HepG2 (cell line): ENCODE results near the gene METTL23. TPM values are rescaled to one million over a fixed set of nuclear protein-coding genes. Genes with fewer than 3 reads are reported as not detected.
A peak's percentile ranks its signal among the peaks of the same experiment; 100 is the strongest.

Experiments used
- BATF2 ChIP-seq: sonication (generic); formaldehyde crosslinking; IDR thresholded peaks from 2 replicates; pipeline ENCODE4 v1.8.0; 2022; ENCODE audit warnings: mild to moderate bottlenecking, missing genetic modification reagents, moderate library complexity
- CC2D1A ChIP-seq: sonication (generic); formaldehyde crosslinking; IDR thresholded peaks from 2 replicates; pipeline ENCODE4 v1.8.1; 2023; ENCODE audit warnings: mild to moderate bottlenecking, missing genetic modification reagents
- CEBPG ChIP-seq: IDR thresholded peaks from 2 replicates; pipeline ENCODE4 v1.6.1; 2016
- CHCHD3 ChIP-seq: sonication (generic); formaldehyde crosslinking; IDR thresholded peaks from 2 replicates; pipeline ENCODE4 v1.8.0; 2022; ENCODE audit warnings: mild to moderate bottlenecking, missing genetic modification reagents, moderate library complexity
- DPF2 ChIP-seq: sonication (generic); formaldehyde crosslinking; IDR thresholded peaks from 2 replicates; pipeline ENCODE4 v1.4.0; 2020; ENCODE audit warnings: mild to moderate bottlenecking, low read depth, missing genetic modification reagents, borderline replicate concordance
- HBP1 ChIP-seq: IDR thresholded peaks from 2 replicates; pipeline ENCODE4 v1.6.1; 2016; ENCODE audit warnings: low read depth, control low read depth
- HES4 ChIP-seq: sonication (generic); formaldehyde crosslinking; IDR thresholded peaks from 2 replicates; pipeline ENCODE4 v1.9.0; 2021; ENCODE audit warnings: mild to moderate bottlenecking, missing genetic modification reagents, borderline replicate concordance
- PITX1 ChIP-seq: sonication (generic); formaldehyde crosslinking; IDR thresholded peaks from 2 replicates; pipeline ENCODE4 v1.5.1; 2020; ENCODE audit warnings: mild to moderate bottlenecking, missing genetic modification reagents
- PRDM4 ChIP-seq: sonication (generic); formaldehyde crosslinking; IDR thresholded peaks from 2 replicates; pipeline ENCODE4 v1.9.0; 2021; ENCODE audit warnings: missing genetic modification reagents, borderline replicate concordance
- RNF2 ChIP-seq: fragments of 450-650 bp; conservative IDR thresholded peaks from 2 replicates; pipeline ENCODE4 v1.6.1; 2016; ENCODE audit warnings: low read depth
- SMAD3 ChIP-seq: sonication (generic); formaldehyde crosslinking; IDR thresholded peaks from 2 replicates; pipeline ENCODE4 v1.4.0; 2020; ENCODE audit warnings: missing genetic modification reagents
- ZBTB37 ChIP-seq: sonication (generic); formaldehyde crosslinking; IDR thresholded peaks from 2 replicates; pipeline ENCODE4 v1.4.0; 2020; ENCODE audit warnings: mild to moderate bottlenecking, missing genetic modification reagents
- ZNF292 ChIP-seq: sonication (generic); formaldehyde crosslinking; IDR thresholded peaks from 2 replicates; pipeline ENCODE4 v1.8.1; 2022; ENCODE audit warnings: mild to moderate bottlenecking, low read depth, missing genetic modification reagents, borderline replicate concordance
- ZNF512B ChIP-seq: sonication (generic); formaldehyde crosslinking; IDR thresholded peaks from 2 replicates; pipeline ENCODE4 v1.5.1; 2020; ENCODE audit warnings: missing genetic modification reagents, mild to moderate bottlenecking, borderline replicate concordance
- ZNF513 ChIP-seq: sonication (generic); formaldehyde crosslinking; conservative IDR thresholded peaks from 2 replicates; pipeline ENCODE4 v1.5.0; 2020; ENCODE audit warnings: missing genetic modification reagents
- ZNF75D ChIP-seq: sonication (generic); formaldehyde crosslinking; IDR thresholded peaks from 2 replicates; pipeline ENCODE4 v1.8.1; 2023; ENCODE audit warnings: missing genetic modification reagents, mild to moderate bottlenecking, borderline replicate concordance
- ZNF781 ChIP-seq: sonication (generic); formaldehyde crosslinking; IDR thresholded peaks from 2 replicates; pipeline ENCODE4 v1.5.1; 2020; ENCODE audit warnings: borderline replicate concordance, mild to moderate bottlenecking, missing genetic modification reagents; ENCODE audit errors: not compliant biosample characterization
- ZSCAN12 ChIP-seq: sonication (generic); formaldehyde crosslinking; IDR thresholded peaks from 2 replicates; pipeline ENCODE4 v1.9.0; 2021; ENCODE audit warnings: mild to moderate bottlenecking, missing genetic modification reagents
- polyA plus RNA-seq, 8 experiments: library from polyadenylated mRNA; depleted of rRNA in 3 of 8; stranded (reverse) in 7 of 8; unstranded in 1 of 8; fragments of >200 nt; fragmentation: Illumina TruSeq in 4 of 8; extraction: Trizol in 4 of 8; gene quantifications; 2 replicates each; pipeline versions ENCODE4 v1.2.1 to v1.2.3, GENCODE V29; 2011 to 2016; ENCODE audit warnings: low read depth in 4 of 8, missing spikeins in 1 of 8, mixed read lengths in 1 of 8; ENCODE audit not compliant: insufficient read depth in 1 of 8
- total RNA-seq, 5 experiments: library from RNA; depleted of rRNA; stranded (reverse); fragments of >200 nt; fragmentation: Illumina TruSeq; extraction: Trizol; gene quantifications; 2 replicates each; pipeline ENCODE4 v1.2.3, GENCODE V29; 2016; ENCODE audit warnings: low read depth in 1 of 5

METTL23 gene
- total and polyA plus RNA-seq, 2 of the 13 experiments (the other 11 are each of a cell fraction or from before 2014, with no cell fraction given), result 39.9 to 104 TPM

DNA sequence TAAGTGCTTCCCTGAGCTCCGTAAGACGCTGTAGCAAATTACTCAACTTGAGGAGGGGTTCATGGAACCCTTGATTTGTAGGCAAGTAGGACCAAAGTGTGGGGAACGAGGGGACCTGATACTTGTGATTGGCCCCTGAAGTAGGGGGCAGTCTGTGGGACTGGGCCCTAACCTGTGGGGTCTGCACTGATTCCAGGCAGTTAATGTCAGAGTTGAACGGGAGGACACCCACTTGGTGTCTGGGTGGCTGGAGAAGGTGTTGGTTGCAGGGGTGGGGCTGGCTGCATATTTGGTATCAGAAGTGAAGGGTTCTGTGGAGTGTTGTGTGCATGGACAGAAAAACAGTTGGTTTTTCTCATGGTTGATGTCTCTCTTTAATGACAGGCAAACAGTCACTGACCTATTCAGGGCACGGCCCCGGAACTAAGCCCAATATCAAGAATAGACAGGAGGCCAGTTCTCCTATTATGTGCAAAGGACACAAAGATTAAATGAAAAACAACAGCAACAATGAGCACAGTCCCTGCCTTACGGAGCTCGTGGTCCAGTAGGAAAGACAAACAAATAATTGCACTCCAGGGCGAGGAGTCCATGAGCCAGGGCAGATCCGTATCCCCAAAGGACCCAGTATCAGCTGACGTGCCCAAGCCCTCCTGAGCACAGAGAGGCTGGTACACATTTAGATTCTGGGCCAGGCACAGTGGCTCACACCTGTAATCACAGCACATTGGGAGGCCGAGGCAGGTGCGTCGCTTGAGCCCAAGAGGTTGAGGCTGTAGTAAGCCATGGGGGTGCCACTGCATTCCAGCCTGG is 35.1 kb upstream of the METTL23 start (continued):
- TF ChIP-seq ZNF512B (0 out of 2 replicates have a peak, but pooled peaks have one; percentile 68), ZSCAN12 (CRISPR knock-in tag) (no peak), ZNF75D (no peak), PITX1 (CRISPR knock-in tag) (peak; percentile 91), HES4 (CRISPR knock-in tag) (no peak), ZBTB37 (CRISPR knock-in tag) (no peak), CEBPG (peak; percentile 50), HBP1 (CRISPR knock-in tag) (no peak), CC2D1A (CRISPR knock-in tag) (no peak), ZNF781 (CRISPR knock-in tag) (no peak), BATF2 (CRISPR knock-in tag) (no peak), PRDM4 (CRISPR knock-in tag) (no peak), DPF2 (peak; percentile 84; the same call in 1 of the 2 replicates), RNF2 (no peak), ZNF292 (CRISPR knock-in tag) (peak; percentile 68; the same call in 1 of the 2 replicates), SMAD3 (CRISPR knock-in tag) (no peak), CHCHD3 (CRISPR knock-in tag) (no peak), ZNF513 (CRISPR knock-in tag) (no peak)
